Tibial artery (tissue), 4 donors: Measurements from ENCODE around the gene KDR.

Experiments
- DNase-seq, 2 donors: peaks; one replicate each; pipeline ENCODE4 v3.0.0-alpha.2; 2019
- H3K27ac ChIP-seq, 2 donors: fragments of 200-600 bp; sonication (generic) in 1 of 2; 1 replicate in 1 of 2; 2 replicates in 1 of 2; pipeline ENCODE4 v1.5.1; 2018 to 2019; ENCODE audit warnings: mild to moderate bottlenecking in 1 of 2
- H3K27me3 ChIP-seq, 2 donors: fragments of 200-600 bp; sonication (generic) in 1 of 2; one replicate each; pipeline versions ENCODE4 v1.5.1 to v1.6.0; 2016 to 2019
- H3K36me3 ChIP-seq, 3 donors: fragments of 200-600 bp; sonication (generic) in 2 of 3; one replicate each; pipeline ENCODE4 v1.5.1; 2016 to 2019; ENCODE audit warnings: mild to moderate bottlenecking in 2 of 3
- H3K4me1 ChIP-seq, 4 donors: fragments of 200-600 bp; sonication (generic) in 2 of 4; 1 replicate in 3 of 4; 2 replicates in 1 of 4; pipeline ENCODE4 v1.5.1; 2016 to 2019
- H3K4me3 ChIP-seq, 2 donors: fragments of 200-600 bp; sonication (generic) in 1 of 2; 1 replicate in 1 of 2; 2 replicates in 1 of 2; pipeline ENCODE4 v1.5.1; 2018 to 2019; ENCODE audit warnings: mild to moderate bottlenecking in 2 of 2
- H3K9me3 ChIP-seq, 3 donors: fragments of 200-600 bp; sonication (generic) in 1 of 3; one replicate each; pipeline ENCODE4 v1.5.1; 2016 to 2019
- CTCF ChIP-seq, 2 experiments: fragments of 200-600 bp in 1 of 2; fragments of 450-650 bp in 1 of 2; IDR thresholded peaks; one replicate each; pipeline ENCODE4 v1.5.1; 2017 to 2019; ENCODE audit warnings: antibody characterized with exemption in 2 of 2, mild to moderate bottlenecking in 1 of 2, moderate library complexity in 1 of 2
- intact Hi-C: fragments of 100-400 bp; cut with DNase I; formaldehyde crosslinking; loops from one replicate; pipeline ENCODE4 v1.15.0; 2023; ENCODE audit warnings: low total_unique reads

Gene KDR

DNA sequence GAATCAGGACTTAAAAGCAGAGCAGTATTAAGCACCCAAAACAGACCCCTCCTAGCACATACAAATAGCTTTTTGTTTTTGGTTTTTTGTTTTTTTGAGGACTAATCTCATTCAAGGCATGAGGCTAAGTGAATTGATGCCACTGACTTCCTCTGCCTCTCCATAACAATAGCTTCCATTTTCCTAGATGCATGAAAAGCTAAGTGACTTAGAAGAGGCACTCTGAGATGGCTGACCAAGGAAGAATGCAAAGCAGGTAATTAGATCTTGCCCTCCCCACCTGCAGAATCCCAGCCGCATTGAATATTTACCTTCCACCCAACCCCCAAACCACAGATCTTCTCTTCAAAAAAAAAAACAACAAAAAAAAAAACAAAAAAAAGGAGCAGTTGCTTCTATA is 7.4 kb upstream of the KDR start:
- TF ChIP-seq CTCF (IDR thresholded peaks at IDR 0.05), result no peak
- no peak for DNase-seq
- Histone ChIP-seq H3K27ac (no peak overlapping the region), H3K27me3 (no peaks in the 10 kb centered on the region), H3K9me3 (no peaks in the 10 kb centered on the region), H3K36me3 (no peaks in the 10 kb centered on the region), H3K4me3 (no peak overlapping the region), H3K4me1 (peaks cover 0 to 10% (median 0%) of the 10 kb centered on the region in 4 donors)
- intact Hi-C loops, result no loop called here

DNA sequence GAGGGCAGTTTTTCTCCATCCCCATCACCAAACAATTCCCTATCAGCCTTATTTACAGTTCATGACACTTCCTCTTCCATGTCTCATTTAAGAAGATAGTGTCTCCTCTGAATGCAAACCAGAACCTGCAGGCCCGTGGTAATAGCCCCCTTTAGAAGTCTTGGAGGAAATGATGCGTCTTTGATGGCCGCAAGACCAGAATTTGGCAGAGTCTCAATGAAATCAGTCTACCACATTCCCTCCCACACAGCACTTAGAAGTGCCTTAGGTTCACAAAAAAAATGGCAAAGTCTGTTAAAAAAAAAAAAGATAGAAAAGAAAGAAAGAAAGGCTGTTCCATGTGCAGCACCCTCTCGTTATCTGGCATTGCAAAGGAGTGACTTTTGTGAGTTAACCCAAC is 2.1 kb upstream of the KDR start:
- intact Hi-C loops, result no loop called here
- H3K9me3 ChIP-seq, result no peaks in the 10 kb centered on the region
- no peak overlapping the region for H3K27ac ChIP-seq
- no peak for TF ChIP-seq CTCF (IDR thresholded peaks at IDR 0.05)
- H3K4me1 ChIP-seq, result peaks cover 0 to 32% (median 12%) of the 10 kb centered on the region in 4 donors
- H3K36me3 ChIP-seq, result no peaks in the 10 kb centered on the region
- no peaks in the 10 kb centered on the region for H3K27me3 ChIP-seq
- no peak for DNase-seq
- H3K4me3 ChIP-seq, result no peak overlapping the region

GRCh38 chr4:55127053-55127452 is 1.7 kb upstream of the KDR start:
- DNase-seq, result no peak
- Histone ChIP-seq H3K27me3 (no peaks in the 10 kb centered on the region), H3K27ac (no peak overlapping the region), H3K36me3 (no peaks in the 10 kb centered on the region), H3K4me1 (peaks cover 0 to 32% (median 12%) of the 10 kb centered on the region in 4 donors), H3K9me3 (no peaks in the 10 kb centered on the region), H3K4me3 (no peak overlapping the region)
- no peak for TF ChIP-seq CTCF (IDR thresholded peaks at IDR 0.05)
- intact Hi-C loops, result no loop called here

DNA sequence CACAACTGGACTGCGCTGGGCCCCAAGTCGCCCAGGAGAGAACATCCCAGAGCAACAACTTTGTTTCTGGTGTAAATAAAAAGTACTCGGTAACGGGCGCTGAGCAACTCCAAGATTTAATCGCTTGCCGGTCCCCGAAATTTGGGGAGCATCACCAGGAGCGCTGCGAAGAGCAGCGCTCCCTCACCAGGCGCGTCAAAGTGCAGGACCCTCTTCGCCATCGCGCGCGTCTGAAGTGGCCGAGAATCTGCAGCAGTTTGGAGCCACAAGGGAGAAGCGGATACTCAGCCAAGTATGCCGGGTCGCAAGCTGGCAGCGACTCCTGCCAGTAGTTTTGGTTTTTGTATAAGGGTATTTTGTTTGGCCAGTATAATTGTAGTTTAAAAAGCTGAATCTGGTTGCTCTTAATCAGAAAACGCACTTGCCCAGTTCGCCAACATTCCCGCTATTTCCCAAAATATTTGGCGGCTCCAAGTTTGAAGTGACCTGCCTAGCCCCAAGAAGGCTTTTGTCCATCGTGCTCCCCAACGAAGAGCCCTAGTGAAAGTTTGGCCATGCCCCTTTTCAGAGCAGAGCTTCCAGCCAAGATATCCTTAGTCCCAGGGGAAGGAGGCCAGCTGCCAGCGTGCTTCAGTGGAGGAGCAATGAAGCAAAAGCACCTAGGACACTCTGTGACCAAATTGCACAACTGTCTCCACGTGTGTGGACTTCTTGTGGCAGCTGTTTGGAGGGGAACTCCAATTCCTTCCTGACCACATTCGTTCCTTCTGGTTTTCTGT is 557 bp upstream of the KDR start:
- peak overlapping the region; percentile 66 to 69 for H3K4me3 ChIP-seq
- H3K4me1 ChIP-seq, result peaks cover 0 to 32% (median 12%) of the 10 kb centered on the region in 4 donors
- intact Hi-C loops, result no loop called here
- no peak for TF ChIP-seq CTCF (IDR thresholded peaks at IDR 0.05)
- DNase-seq, result peak; percentile 38 to 76
- no peaks in the 10 kb centered on the region for H3K36me3 ChIP-seq
- no peaks in the 10 kb centered on the region for H3K27me3 ChIP-seq
- H3K9me3 ChIP-seq, result no peaks in the 10 kb centered on the region
- peak overlapping the region in 1 of 2 donors; percentile 59 for H3K27ac ChIP-seq

DNA sequence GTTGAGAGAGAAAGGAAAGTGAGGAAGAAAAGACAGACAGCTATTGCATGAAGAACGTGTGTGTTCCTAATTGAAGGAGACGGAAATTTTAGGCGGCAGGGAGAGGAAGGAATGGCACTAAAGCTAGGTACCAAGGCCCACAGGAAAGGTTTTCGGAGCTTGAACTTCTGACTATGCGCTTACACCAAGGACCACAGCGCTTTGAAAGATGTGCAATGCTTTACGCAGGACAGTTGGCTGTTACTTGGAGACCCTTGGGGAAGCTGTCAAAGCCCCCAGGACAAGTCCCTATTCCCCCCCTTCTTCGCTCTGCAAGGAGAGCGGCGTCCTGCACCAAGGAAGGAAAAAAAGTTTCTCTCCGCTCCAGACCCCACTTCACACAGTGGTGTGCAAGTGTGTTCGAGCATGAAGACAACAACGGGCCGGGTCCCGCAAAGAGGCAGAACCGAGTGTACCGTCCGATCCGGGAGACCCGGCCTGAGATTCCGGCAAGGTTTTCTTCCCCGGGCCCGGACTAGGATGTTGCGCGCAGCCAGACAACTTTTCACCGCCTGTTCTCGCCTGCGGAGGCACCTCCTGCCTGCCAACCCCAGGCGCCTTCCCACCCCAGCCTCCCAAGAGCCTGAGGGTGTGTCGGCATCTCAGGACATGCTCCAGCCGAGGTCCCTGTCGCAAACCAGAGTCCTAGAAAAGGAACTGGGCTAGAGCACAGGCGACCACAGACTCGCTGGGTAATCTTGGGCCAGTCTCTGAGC is 896 bp downstream of the KDR start:
- Histone ChIP-seq H3K36me3 (no peaks in the 10 kb centered on the region), H3K27ac (peak overlapping the region in 1 of 2 donors; percentile 59), H3K4me1 (peaks cover 0 to 32% (median 12%) of the 10 kb centered on the region in 4 donors), H3K27me3 (no peaks in the 10 kb centered on the region), H3K4me3 (peak overlapping the region; percentile 66 to 69), H3K9me3 (no peaks in the 10 kb centered on the region)
- intact Hi-C loops, result no loop called here
- TF ChIP-seq CTCF (IDR thresholded peaks at IDR 0.05), result no peak
- no peak for DNase-seq
